Loucy (cell line): ENCODE measurements around the gene SORCS2.

Source experiments
- CTCF ChIP-seq: fragments of 200-600 bp; sonication (generic); conservative IDR thresholded peaks from 2 replicates; pipeline ENCODE4 v1.5.1; 2014; ENCODE audit warnings: mild to moderate bottlenecking, antibody characterized with exemption, low read length
- EZH2phosphoT487 ChIP-seq: fragments of 200-600 bp; IDR thresholded peaks from 2 replicates; pipeline ENCODE4 v1.6.1; 2018; ENCODE audit warnings: antibody characterized with exemption, mild to moderate bottlenecking, moderate library complexity, borderline replicate concordance

GRCh38 chr4:7450775-7451433 is 258.6 kb downstream of the SORCS2 start:
- TF ChIP-seq CTCF, result no peak
- TF ChIP-seq EZH2phosphoT487, result no peak
